GM10847 (cell line): ENCODE results near the gene GATAD2B.

Source experiments
- POLR2A ChIP-seq: IDR thresholded peaks from 2 replicates; pipeline ENCODE4 v1.6.1; 2011; ENCODE audit not compliant: insufficient read length; ENCODE audit errors: extremely low read depth

GATAD2B gene

GRCh38 chr1:153841463-153841994 lies 81.2 kb downstream of the GATAD2B start:
- no peak for TF ChIP-seq POLR2A

- TF ChIP-seq POLR2A: no peak
These were observed 89.6 kb downstream of the GATAD2B start for GRCh38 chr1:153833171-153833570.

DNA sequence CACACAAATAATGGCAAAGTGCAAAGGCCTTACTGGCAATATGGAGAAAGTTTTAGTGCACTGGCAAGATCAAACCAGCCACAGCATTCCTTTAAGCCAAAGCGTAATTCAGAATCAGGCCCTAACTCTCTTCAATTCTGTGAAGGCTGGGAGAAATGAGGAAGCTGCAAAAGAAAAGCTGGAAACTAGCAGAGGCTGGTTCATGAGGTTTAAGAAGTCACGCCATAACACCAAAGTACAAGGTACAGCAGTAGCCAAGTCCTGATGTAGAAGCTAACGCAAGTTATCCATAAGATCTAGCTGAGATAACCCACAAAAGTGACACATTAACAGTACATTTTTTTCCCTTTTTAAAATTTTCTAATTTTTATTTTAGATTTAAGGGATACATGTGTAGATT lies 90.5 kb downstream of the GATAD2B start:
- TF ChIP-seq POLR2A: no peak

DNA sequence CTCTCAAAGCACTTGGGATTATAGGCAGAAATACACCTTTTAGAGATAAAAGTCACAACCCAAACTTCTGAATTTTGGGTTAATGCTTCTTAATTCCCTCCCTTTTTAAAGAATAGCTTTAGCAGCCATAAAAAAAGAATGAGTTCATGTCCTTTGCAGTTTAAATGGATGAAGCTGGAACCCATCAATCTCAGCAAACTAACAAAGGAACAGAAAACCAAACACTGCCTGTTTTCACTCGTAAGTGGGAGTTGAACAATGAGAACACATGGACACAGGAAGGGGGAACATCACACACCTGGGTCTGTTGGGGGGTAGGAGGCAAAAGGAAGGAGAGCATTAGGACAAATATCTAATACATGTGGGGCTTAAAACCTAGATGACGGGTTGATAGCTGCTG lies 91.7 kb downstream of the GATAD2B start:
- TF ChIP-seq POLR2A: no peak

- no peak for TF ChIP-seq POLR2A
These were observed 95.4 kb downstream of the GATAD2B start for GRCh38 chr1:153827168-153827964.

DNA sequence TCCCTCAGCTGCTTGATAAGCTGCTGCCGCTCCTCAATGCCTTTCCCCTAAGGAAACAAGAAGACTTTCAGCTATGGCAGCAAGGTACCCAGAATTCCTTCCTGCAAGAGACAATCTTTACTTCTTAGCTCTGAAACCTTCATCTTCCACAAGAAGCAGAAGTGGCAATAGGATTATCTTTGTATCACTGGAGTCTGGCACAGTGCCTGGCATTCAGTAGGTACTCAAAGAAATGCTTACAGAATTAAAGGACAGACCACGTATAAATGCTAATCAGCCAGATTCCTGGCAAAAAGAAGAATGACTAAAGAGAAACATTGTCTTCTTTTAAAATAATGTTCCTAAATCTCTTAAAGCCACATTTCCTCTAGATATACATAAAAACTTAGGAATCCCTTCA lies 103.9 kb downstream of the GATAD2B start:
- TF ChIP-seq POLR2A: no peak

DNA sequence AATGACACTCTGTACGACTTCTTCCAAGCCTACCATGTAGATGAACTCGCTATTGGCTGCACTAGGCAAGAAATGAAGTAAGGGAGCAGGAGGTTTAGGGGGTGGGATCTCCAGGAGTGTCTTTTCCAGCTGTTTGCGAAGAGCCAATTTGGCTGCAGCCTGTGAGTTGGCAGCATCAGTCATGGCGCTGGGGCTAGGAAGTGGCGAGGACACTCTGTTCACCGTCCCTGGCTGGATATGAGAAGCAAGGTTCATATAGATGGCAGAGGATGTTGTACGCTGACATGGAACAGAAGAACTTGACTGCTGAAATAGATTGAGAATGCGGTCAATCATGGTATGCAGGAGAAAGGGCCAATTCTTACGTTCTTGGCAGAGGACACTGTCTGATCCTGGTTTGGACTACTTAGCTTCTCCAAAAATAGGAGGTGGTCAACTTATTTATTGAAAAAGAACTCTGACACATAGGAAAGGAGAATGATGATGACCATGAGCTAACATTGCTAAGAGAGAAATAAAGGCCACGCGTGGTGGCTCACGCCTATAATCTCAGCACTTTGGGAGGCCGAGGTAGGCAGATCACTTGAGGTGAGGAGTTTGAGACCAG lies 106.4 kb downstream of the GATAD2B start:
- TF ChIP-seq POLR2A: no peak

DNA sequence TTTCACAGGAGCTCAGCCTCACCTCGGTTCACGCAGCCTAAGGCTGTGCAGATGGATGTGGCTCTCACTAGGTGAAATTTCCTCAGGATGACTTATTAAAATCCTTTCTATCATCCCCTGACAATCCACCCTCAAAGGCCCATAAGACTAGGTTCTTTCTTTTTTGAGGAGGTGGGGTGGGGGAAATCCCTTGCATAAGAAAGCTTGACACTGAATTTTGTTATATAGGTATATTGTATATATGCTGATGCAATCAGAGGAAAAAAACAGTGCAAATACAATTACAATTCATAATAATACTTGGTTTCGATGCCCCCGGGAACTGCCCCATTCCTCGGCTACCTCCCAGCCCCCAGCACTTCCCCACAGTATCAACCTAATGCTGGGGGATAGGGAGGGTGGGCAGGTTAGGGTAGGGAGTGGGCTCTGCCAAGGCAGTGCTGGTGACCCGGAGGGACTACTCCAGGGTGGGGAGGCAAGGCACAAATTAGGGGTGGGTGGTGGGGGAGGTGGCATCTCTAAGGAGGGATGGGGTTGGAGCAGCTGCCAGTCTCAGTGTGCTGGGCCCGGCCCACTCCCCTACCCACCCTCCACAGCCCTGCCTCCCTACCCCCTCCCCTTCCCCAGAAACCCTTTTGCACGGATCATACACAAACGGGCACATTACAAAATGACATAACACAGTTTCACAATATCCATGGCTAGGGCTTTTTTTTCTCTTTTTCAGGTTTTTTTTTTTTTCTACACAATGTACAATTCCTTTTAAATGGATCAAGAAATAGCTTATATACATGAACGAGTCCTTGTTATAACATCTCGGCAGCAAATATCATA lies 116.7 kb downstream of the GATAD2B start:
- TF ChIP-seq POLR2A: no peak

DNA sequence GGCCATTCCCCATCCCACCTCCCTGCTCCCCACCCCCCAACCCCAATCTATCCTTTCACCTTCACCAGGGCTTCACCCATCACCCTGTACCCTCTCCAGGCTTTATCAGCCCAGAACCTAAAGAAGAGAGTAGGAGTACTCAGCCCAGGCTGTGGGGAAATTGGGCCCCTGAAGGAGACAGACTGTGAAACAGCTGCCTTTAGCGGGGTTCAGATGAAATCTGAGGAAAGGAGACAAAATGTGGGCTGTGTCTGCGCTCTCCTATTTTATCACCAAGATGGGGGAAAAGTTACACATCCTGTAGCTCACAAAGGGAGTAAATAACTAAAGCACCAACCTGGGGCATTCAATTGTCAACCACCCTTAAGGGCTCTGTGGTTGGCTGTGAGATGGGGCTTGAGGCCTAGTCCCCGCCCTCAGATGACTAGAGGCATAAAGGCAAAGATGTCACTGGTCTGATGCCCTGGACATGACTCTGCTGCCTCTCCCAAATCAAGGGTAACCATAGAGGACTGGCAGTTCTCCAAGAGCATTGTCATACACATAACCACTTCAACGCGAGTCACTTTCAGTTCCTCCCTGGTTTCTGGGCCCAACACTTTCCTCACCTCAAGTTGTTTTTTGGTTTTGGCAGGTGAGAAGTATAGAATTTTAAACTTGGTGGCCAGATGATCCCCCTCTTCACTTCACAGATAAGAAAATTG lies 117.6 kb downstream of the GATAD2B start:
- TF ChIP-seq POLR2A: no peak

DNA sequence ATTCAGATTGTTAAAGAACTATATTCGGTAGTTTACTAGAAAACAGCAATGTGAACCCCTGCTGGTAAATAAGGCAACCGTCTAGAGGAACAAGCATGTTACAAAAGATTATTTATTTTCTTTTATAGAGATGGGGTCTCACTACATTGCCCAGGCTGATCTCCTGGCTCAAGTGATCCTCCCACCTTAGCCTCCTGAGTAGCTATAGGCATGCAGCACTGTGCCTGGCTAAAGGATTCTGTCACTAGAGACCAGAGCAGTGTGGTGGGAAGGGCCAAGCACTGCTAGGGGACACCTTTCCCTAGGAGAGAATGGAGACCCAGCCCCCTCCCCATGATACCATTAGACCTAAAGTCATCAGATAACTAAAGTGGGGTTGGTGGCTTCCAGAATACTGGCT lies 118.7 kb downstream of the GATAD2B start:
- no peak for TF ChIP-seq POLR2A

DNA sequence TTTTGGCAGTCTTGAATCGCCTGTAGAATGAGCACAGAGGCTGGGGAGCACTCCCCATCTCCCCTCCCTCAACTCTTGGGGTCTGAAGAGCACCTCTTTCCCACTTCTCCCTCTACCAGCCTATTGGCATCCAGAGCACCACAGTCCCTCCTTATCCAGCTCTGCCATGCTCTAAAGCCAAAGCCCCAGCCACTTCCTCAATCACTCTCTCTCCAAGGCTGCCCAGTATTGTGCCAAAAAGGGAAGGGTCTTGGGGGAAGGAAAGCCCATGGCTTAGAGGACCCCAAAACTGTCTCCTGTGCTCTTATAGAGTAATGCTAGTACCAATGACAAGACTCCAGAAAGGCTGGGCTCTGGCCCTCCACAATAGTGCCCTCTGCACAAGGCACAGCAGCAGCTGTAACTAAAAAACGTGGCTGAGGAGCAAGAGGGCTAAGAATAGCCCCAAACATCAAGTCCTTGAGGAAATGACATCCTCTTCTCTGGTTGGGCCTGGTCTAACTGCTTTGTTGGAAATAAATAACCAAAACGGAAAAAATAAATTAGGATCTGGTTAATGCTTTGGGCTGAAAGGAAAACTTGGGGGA lies 119.2 kb downstream of the GATAD2B start:
- no peak for TF ChIP-seq POLR2A

DNA sequence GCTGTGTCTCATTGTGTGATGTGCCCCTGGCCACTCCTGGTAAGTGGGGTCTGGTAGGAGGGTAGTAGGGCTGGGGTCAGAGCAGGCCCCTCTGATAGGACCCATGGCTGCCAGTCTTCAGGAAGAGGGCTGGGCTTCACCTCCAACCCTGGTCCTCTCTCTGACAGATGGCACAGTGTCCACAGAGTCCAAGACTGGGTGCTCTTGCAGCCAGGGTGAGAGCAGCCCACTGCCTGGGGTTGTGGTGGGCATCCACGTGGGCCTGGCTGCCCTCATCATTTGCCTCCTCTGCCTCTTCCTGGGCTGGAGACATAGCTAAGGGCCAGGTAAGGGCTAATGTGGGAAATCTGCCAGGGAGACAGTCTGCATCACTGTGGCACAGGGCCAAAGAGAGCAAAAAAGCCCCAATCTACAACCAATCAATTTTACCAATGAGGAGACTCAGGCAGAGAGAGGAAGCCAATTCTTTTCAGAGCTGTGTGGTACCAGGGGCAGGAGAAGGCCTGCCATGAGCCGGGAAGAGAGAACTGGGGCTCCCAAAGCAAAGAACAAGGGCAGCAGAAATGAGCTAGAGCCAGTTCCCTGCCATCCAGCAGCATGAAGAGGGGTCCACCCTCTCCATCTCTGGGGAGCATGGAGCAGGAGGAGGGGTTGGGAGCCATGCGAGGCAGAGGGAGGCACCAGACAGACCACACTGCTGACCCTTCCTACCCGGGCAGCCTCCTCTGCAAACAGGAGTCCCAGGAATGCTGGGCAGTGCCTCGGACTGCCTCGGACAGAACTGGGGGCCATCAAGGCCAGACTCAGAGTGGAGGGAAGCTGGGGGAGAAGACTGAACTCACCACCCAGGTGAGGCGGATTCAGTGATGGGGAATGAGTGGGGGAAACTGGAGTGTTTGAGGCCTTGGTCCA lies 120.7 kb downstream of the GATAD2B start:
- no peak for TF ChIP-seq POLR2A

GRCh38 chr1:153801028-153801625 lies 121.6 kb downstream of the GATAD2B start:
- TF ChIP-seq POLR2A: no peak

DNA sequence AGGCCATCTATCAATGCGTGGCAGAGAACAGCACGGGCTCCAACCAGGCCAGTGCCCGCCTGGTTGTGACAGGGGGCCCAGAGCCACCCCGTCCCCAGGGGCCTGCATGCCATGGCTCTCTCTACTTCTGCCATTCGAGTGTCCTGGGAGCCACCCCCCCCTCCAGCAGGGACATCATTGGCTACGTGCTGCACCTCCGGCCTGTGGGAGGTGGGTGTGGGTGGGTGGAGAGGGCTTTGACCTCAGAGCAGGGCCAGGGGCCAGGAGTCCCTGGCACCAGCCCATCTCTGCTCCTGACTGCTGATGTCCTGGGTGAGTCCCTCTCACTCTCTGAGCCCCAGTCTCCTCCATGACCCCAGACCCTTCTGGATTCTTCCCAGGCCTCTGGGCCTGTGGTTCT lies 122.3 kb downstream of the GATAD2B start:
- no peak for TF ChIP-seq POLR2A
